Measurements from ENCODE around the gene MPHOSPH8. TPM values are rescaled to one million over a fixed set of nuclear protein-coding genes. Genes with fewer than 3 reads are reported as not detected.
"Not testable (repeated sequence)": the region's sequence is repeated elsewhere in the genome, so short reads cannot be mapped to it uniquely, and the experiment has no call there.

MPHOSPH8 gene
- total and polyA plus RNA-seq, 2 of the 4 experiments (the other 2 are of a cell fraction), result 11.7 to 16.4 TPM

DNA sequence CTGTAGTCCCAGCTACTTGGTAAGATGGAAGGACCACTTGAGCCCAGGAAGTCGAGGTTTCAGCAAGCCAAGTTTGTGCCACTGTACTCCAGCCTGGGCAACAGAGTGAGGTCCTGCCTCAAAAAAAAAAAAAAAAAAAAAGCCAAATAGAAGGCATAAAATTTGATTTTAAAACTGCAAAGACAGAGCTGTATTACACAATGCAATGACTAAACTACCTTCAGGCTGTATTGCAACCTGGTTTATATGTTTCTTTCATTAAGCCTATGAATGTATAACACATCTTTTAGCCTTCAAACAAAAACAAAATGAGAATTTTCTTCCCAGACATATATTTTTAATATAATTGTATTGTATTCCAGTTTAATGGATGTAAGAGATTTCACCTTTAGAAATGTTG is 75.6 kb downstream of the MPHOSPH8 start:
- H4K5ac ChIP-seq (ENCODE audit: low read depth, low read length); DNase-seq; H4K20me1 ChIP-seq (ENCODE audit: insufficient read depth, low read length); H3K9me3 ChIP-seq (ENCODE audit: control insufficient read depth, insufficient read depth, low read length); H2BK120ac ChIP-seq (ENCODE audit: low read depth, low read length); H2BK5ac ChIP-seq (ENCODE audit: low read depth, low read length, poor library complexity, severe bottlenecking); H2AK9ac ChIP-seq (replicated peaks; ENCODE audit: low read depth, low read length, poor library complexity); H3K27ac ChIP-seq (ENCODE audit: insufficient read depth, low read length); H3K4me1 ChIP-seq (ENCODE audit: control insufficient read depth, insufficient read depth, low read length); H3K56ac ChIP-seq (ENCODE audit: extremely low read depth, insufficient read depth, low read length); H4K91ac ChIP-seq (ENCODE audit: insufficient read depth, low read depth, low read length); H2AK5ac ChIP-seq (ENCODE audit: low read depth, low read length); POLR2A ChIA-PET (ENCODE audit: unreplicated experiment); dilution Hi-C loops (cut with HindIII; ENCODE audit: low sequenced_read_pairs, unreplicated experiment); ATAC-seq (ENCODE audit: low read depth); H3K27me3 ChIP-seq (ENCODE audit: control insufficient read depth, insufficient read depth, low read length); H3K9me1 ChIP-seq (ENCODE audit: insufficient read depth, low read length); H3K18ac ChIP-seq (ENCODE audit: low read depth, low read length); H2AFZ ChIP-seq (replicated peaks; ENCODE audit: low read length, poor library complexity); H3K9ac ChIP-seq (ENCODE audit: low read depth, low read length); H3K4me2 ChIP-seq (ENCODE audit: low read depth, low read length); H3K14ac ChIP-seq (replicated peaks; ENCODE audit: low read depth, low read length); H3K36me3 ChIP-seq (ENCODE audit: control insufficient read depth, insufficient read depth, low read length); H3K4ac ChIP-seq (ENCODE audit: low read depth, low read length); H4K8ac ChIP-seq (ENCODE audit: low read depth in 2 of 2, low read length in 2 of 2); H3K23ac ChIP-seq (ENCODE audit: low read depth, low read length); H2BK20ac ChIP-seq (ENCODE audit: low read depth, low read length); H3K4me3 ChIP-seq (ENCODE audit: insufficient read depth, low read depth, low read length); BruUV-seq (replicated peaks); H2BK15ac ChIP-seq (ENCODE audit: low read depth, low read length): not testable (repeated sequence)
- in situ Hi-C loops (cut with MboI; ENCODE audit: low sequenced_read_pairs) (loop anchor here (10.0 kb wide), 1 partner anchor 504 kb away; no protein-coding TSS in a partner anchor), intact Hi-C loops (cut with micrococcal nuclease) (loop anchor here (10.0 kb wide), 1 partner anchor 246 kb away; the partner anchor contains the start of gene ZMYM2)
- WGBS, 2 experiments (ENCODE audit: extremely low coverage in 2 of 2, insufficient read length in 1 of 2), result no CpG with 5 or more reads among the region's 1 CpG
- CTCF ChIA-PET, result interaction anchor here (0.6 kb wide), 1 partner anchor 188 kb away, joined by 4 read pairs; no protein-coding TSS in a partner anchor
- H3K79me1 ChIP-seq (ENCODE audit: low read depth in 1 of 2, low read length in 2 of 2), result peaks cover 3 to 17% of the 10 kb centered on the region in 2 experiments

DNA sequence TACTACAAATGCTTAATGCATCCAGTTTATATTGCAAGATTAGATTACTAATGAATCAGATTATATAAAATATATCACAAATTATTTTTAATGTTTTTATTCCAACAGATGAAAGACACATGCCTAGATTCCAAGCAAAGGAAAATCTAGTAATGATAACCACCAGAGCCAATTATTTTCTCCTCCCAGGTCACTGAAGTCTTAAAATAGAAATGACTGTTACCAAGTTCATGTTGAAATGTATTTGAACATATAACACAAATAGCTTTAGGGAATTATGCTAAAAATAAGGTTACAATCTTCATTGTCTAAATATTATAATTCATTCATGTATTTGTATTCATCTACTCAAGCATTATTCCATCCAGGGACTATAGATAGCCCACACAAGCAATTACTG is 76.3 kb downstream of the MPHOSPH8 start:
- H2BK5ac ChIP-seq (ENCODE audit: low read depth, low read length, poor library complexity, severe bottlenecking); H3K9me1 ChIP-seq (ENCODE audit: insufficient read depth, low read length); H3K4ac ChIP-seq (ENCODE audit: low read depth, low read length); CTCF ChIA-PET; H4K20me1 ChIP-seq (ENCODE audit: insufficient read depth, low read length); H2AFZ ChIP-seq (replicated peaks; ENCODE audit: low read length, poor library complexity); H2BK120ac ChIP-seq (ENCODE audit: low read depth, low read length); ATAC-seq (ENCODE audit: low read depth); H3K27ac ChIP-seq (ENCODE audit: insufficient read depth, low read length); H3K27me3 ChIP-seq (ENCODE audit: control insufficient read depth, insufficient read depth, low read length); BruUV-seq (replicated peaks); H3K4me2 ChIP-seq (ENCODE audit: low read depth, low read length); H3K56ac ChIP-seq (ENCODE audit: extremely low read depth, insufficient read depth, low read length); H3K23ac ChIP-seq (ENCODE audit: low read depth, low read length); H2BK15ac ChIP-seq (ENCODE audit: low read depth, low read length); DNase-seq; H4K91ac ChIP-seq (ENCODE audit: insufficient read depth, low read depth, low read length); H4K8ac ChIP-seq (ENCODE audit: low read depth in 2 of 2, low read length in 2 of 2); H3K14ac ChIP-seq (replicated peaks; ENCODE audit: low read depth, low read length); H3K9ac ChIP-seq (ENCODE audit: low read depth, low read length); dilution Hi-C loops (cut with HindIII; ENCODE audit: low sequenced_read_pairs, unreplicated experiment); H2AK5ac ChIP-seq (ENCODE audit: low read depth, low read length); H2BK20ac ChIP-seq (ENCODE audit: low read depth, low read length); H2AK9ac ChIP-seq (replicated peaks; ENCODE audit: low read depth, low read length, poor library complexity); H3K36me3 ChIP-seq (ENCODE audit: control insufficient read depth, insufficient read depth, low read length); H3K9me3 ChIP-seq (ENCODE audit: control insufficient read depth, insufficient read depth, low read length); POLR2A ChIA-PET (ENCODE audit: unreplicated experiment); H3K18ac ChIP-seq (ENCODE audit: low read depth, low read length); H3K4me3 ChIP-seq (ENCODE audit: insufficient read depth, low read depth, low read length); H4K5ac ChIP-seq (ENCODE audit: low read depth, low read length); H3K4me1 ChIP-seq (ENCODE audit: control insufficient read depth, insufficient read depth, low read length): not testable (repeated sequence)
- intact Hi-C loops (cut with micrococcal nuclease) (loop anchor here (10.0 kb wide), 2 partner anchors 55 to 245 kb away; partner anchors contain the start of gene ZMYM2), in situ Hi-C loops (cut with MboI; ENCODE audit: low sequenced_read_pairs) (loop anchor here (10.0 kb wide), 1 partner anchor 505 kb away; no protein-coding TSS in a partner anchor)
- peaks cover 3 to 21% of the 10 kb centered on the region in 2 experiments for H3K79me1 ChIP-seq (ENCODE audit: low read depth in 1 of 2, low read length in 2 of 2)
